ENCODE results near the gene REST. TPM values are rescaled to one million over a fixed set of nuclear protein-coding genes. Genes with fewer than 3 reads are reported as not detected.
"Not testable (repeated sequence)": the region's sequence is repeated elsewhere in the genome, so short reads cannot be mapped to it uniquely, and the experiment has no call there.

Gene REST
- total RNA-seq, 2 experiments from 2014 or later = 41.0 to 41.2 TPM

DNA sequence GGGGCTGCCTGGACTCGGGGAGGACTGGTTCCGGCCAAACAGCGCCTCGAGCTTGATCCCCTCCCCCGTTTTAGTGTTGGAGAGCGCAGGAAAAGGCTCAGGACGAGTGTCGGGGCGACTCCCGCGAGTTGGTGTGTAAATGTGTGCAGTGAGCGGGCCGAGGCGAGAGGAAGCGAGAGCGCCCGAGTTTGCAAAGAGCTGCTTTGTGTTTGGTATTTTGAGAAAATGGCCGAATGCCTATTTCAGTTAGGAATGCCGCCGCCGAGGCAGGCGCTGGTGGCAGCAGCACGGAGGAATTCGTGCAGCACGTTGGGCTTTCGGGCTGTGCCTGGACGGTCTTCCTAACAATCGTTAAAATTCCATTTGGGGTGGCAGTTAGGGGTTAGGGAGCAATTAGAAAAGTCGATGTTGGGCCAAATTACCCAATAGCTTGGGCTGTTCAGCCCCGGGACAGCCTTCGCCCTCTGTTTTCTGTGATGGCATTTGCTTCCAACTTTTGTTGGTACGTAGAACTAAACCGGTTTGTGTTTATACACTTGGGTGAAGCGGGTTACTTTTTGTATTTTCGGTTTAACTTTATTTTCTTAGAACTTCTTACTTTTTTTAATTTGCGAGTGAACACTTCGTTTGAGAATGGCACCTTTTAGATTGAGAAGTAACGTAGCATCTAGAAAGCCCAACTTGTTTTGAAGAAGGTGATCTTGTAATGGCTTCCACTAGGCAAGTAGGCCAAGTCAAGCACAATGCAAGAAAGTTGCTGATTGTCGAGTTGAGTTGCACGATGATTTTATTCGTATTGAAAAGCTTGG lies 1.6 kb downstream of the REST start:
- H3K4me3 Mint-ChIP-seq = peak overlapping the region; percentile 93
- DNase-seq = peak; percentile 71
- intact Hi-C loops (cut with micrococcal nuclease) = loop anchor here (5.0 kb wide), 1 partner anchor 68 kb away; the partner anchor contains the start of genes NOA1 and POLR2B
- ChIA-PET CTCF (interaction anchor here (0.5 to 2.1 kb wide), 5 partner anchors 8 to 624 kb away, joined by 3 to 11 read pairs (median 6); partner anchors contain the start of genes NOA1 and POLR2B), POLR2A (interaction anchor here (0.6 to 5.8 kb wide), 6 partner anchors 9 to 475 kb away, joined by 3 to 76 read pairs (median 4); partner anchors contain the start of genes NOA1 and POLR2B)
- peaks cover 1% of the 10 kb centered on the region for H3K27me3 Mint-ChIP-seq
- peaks cover 44% of the 10 kb centered on the region for H3K4me1 Mint-ChIP-seq (ENCODE audit: low read depth)
- H3K27ac Mint-ChIP-seq = peak overlapping the region; percentile 94
- no peaks in the 10 kb centered on the region for H3K9me3 Mint-ChIP-seq
- peaks cover 23% of the 10 kb centered on the region for H3K36me3 Mint-ChIP-seq (ENCODE audit: low read depth)
- peak; percentile 18 for ATAC-seq
- TF ChIP-seq, protein P1, sequence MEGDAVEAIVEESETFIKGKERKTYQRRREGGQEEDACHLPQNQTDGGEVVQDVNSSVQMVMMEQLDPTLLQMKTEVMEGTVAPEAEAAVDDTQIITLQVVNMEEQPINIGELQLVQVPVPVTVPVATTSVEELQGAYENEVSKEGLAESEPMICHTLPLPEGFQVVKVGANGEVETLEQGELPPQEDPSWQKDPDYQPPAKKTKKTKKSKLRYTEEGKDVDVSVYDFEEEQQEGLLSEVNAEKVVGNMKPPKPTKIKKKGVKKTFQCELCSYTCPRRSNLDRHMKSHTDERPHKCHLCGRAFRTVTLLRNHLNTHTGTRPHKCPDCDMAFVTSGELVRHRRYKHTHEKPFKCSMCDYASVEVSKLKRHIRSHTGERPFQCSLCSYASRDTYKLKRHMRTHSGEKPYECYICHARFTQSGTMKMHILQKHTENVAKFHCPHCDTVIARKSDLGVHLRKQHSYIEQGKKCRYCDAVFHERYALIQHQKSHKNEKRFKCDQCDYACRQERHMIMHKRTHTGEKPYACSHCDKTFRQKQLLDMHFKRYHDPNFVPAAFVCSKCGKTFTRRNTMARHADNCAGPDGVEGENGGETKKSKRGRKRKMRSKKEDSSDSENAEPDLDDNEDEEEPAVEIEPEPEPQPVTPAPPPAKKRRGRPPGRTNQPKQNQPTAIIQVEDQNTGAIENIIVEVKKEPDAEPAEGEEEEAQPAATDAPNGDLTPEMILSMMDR (IDR thresholded peaks at IDR 0.05) = no peak

DNA sequence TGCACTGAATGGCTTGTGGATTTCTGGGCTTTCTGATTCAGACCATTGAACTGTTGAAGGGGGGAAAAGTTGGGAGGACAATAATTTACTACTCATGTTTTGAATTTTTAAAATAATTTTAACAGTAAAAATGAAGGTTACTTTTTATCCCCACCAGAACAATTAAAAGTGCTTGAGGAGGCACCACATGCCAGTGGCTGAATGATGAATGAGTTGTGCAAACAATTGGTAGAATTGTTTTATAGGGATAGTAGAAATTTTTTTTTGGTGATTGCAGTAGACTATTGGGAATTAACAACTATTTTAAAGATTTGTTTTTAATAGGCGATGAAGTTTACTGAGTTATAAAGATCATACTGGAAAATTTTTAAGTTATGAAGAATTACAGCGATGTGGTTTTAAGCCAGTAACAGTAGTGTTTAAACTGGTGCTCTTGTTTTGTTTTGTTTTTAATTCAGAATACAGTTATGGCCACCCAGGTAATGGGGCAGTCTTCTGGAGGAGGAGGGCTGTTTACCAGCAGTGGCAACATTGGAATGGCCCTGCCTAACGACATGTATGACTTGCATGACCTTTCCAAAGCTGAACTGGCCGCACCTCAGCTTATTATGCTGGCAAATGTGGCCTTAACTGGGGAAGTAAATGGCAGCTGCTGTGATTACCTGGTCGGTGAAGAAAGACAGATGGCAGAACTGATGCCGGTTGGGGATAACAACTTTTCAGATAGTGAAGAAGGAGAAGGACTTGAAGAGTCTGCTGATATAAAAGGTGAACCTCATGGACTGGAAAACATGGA lies 2.7 kb downstream of the REST start:
- Mint-ChIP-seq H3K27me3 (peaks cover 1% of the 10 kb centered on the region), H3K9me3 (no peaks in the 10 kb centered on the region), H3K27ac (peak overlapping the region; percentile 94), H3K36me3 (ENCODE audit: low read depth) (peaks cover 26% of the 10 kb centered on the region), H3K4me1 (ENCODE audit: low read depth) (peaks cover 48% of the 10 kb centered on the region), H3K4me3 (peak overlapping the region; percentile 93)
- TF ChIP-seq, protein P1 (IDR thresholded peaks at IDR 0.05) = no peak
- intact Hi-C loops (cut with micrococcal nuclease) = no loop called here
- peak; percentile 18 for DNase-seq
- POLR2A ChIA-PET = interaction anchor here (0.9 to 5.8 kb wide), 5 partner anchors 7 to 69 kb away, joined by 3 to 76 read pairs (median 4); partner anchors contain the start of genes NOA1 and POLR2B
- ATAC-seq = no peak
- CTCF ChIA-PET = interaction anchor here (1.6 to 2.1 kb wide), 2 partner anchors 7 to 68 kb away, joined by 7 to 11 read pairs; partner anchors contain the start of gene POLR2B

DNA sequence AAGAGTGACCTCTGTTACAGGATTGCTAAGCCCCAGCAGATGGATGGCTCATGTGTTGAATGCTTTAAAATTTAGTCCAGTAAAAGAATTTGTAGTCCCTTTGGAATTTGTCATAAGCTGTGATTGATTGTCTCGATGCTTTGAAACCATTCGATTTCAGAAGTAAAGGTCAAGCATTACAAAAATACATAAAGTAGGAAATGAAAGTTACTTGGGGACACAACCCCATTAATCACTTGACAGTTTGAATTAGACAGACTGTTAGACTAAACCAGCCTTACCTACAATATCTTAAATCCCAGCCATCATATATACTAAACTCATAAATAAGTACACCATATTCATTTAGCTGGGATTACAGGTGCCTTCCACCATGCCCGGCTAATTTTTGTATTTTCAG lies 6.6 kb downstream of the REST start:
- H3K27me3 Mint-ChIP-seq = no peaks in the 10 kb centered on the region
- H3K27ac Mint-ChIP-seq = peak overlapping the region; percentile 8
- H3K4me1 Mint-ChIP-seq (ENCODE audit: low read depth) = peaks cover 57% of the 10 kb centered on the region
- TF ChIP-seq, protein P1 (IDR thresholded peaks at IDR 0.05) = no peak
- CTCF ChIA-PET = no interaction called here
- intact Hi-C loops (cut with micrococcal nuclease) = no loop called here
- POLR2A ChIA-PET = no interaction called here
- H3K4me3 Mint-ChIP-seq = no peak overlapping the region
- ATAC-seq (no peak), DNase-seq (no peak)
- H3K9me3 Mint-ChIP-seq = no peaks in the 10 kb centered on the region
- peaks cover 34% of the 10 kb centered on the region for H3K36me3 Mint-ChIP-seq (ENCODE audit: low read depth)

DNA sequence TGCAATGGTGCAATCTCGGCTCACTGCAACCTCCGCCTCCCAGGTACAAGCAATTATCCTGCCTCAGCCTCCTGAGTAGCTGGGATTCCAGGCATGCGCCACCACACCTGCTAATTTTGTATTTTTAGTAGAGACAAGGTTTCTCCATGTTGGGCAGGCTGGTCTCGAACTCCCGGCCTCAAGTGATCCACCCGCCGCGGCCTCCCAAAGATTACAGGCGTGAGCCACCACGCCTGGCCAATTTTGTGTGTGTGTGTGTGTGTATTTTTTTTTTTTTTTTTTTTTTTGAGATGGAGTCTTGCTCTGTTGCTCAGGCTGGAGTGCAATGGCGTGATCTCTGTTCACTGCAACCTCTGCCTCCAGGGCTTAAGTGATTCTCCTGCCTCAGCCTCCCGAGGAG lies 7.3 kb downstream of the REST start:
- CTCF ChIA-PET; H3K27ac Mint-ChIP-seq; H3K9me3 Mint-ChIP-seq; POLR2A ChIA-PET; intact Hi-C loops (cut with micrococcal nuclease); H3K27me3 Mint-ChIP-seq; DNase-seq; H3K4me3 Mint-ChIP-seq; ATAC-seq: not testable (repeated sequence)
- Mint-ChIP-seq H3K4me1 (ENCODE audit: low read depth) (peaks cover 59% of the 10 kb centered on the region), H3K36me3 (ENCODE audit: low read depth) (peaks cover 34% of the 10 kb centered on the region)

DNA sequence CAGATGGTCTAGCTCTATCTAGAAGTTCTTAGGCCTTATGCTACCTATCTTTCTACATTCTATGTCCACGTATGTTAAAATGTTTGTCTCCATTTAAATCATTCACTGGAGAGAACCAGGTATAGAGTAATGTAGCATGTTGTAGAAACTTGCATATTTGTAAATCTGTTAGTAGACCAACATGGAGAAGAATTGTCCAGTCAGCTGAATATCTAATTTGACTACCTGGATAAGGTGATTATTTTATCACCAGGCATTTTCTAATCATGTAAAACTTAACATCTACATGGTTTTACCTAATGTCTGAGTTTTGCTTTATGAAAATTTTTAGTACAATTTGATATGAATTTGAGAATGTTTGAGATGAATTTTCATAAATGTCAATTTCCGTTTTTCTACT lies 19.5 kb downstream of the REST start:
- Mint-ChIP-seq H3K27ac (no peak overlapping the region), H3K27me3 (no peaks in the 10 kb centered on the region), H3K9me3 (no peaks in the 10 kb centered on the region), H3K4me1 (ENCODE audit: low read depth) (peaks cover 16% of the 10 kb centered on the region), H3K36me3 (ENCODE audit: low read depth) (peaks cover 45% of the 10 kb centered on the region), H3K4me3 (no peak overlapping the region)
- no peak for ATAC-seq
- ChIA-PET CTCF (interaction anchor here (1.1 kb wide), 1 partner anchor 33 kb away, joined by 3 read pairs; no protein-coding TSS in a partner anchor), POLR2A (interaction anchor here (1.0 to 1.3 kb wide), 3 partner anchors 10 to 51 kb away, joined by 3 to 4 read pairs (median 3); partner anchors contain the start of gene NOA1)
- DNase-seq = no peak
- TF ChIP-seq, protein P1 (IDR thresholded peaks at IDR 0.05) = no peak
- intact Hi-C loops (cut with micrococcal nuclease) = no loop called here

All from activated CD8-positive, alpha-beta T cell treated with anti-CD3 and anti-CD28 coated beads for 36 hours (primary cell).